ENCODE data around the gene ANKRD12. TPM values are rescaled to one million over a fixed set of nuclear protein-coding genes. Genes with fewer than 3 reads are reported as not detected.

The ANKRD12 gene
- polyA plus RNA-seq, 1 donor (not counting 4 experiments of a cell fraction or from before 2014, with no cell fraction given), result 8.0 TPM

DNA sequence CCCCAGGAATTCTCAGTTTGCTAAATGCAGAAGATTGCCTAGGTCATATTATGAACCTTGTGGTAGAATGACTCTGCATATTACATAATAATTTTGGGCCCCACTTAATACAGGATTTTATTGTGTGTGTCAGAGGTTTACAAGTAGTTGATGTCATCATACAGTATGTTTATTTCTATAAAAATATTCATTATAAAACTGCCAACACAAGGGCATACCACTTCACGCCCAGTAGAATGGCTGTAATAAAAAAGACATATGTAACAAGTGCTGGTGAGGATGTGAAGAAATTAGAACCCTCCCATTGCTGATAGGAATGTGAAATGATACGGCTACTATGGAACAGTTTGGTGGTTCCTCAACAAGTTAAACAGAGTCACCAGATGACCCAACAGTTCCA lies 136.6 kb downstream of the ANKRD12 start:
- Histone ChIP-seq H3K36me3 (ENCODE audit: control insufficient read depth in 2 of 2, extremely low read depth in 1 of 2, insufficient read depth in 2 of 2, low read length in 2 of 2) (no peaks in the 10 kb centered on the region), H3K9me3 (ENCODE audit: control insufficient read depth, low read depth, low read length) (no peaks in the 10 kb centered on the region), H3K27me3 (ENCODE audit: control insufficient read depth, extremely low read depth, insufficient read depth, low read length) (no peaks in the 10 kb centered on the region), H3K4me3 (ENCODE audit: control insufficient read depth in 2 of 3, extremely low read depth in 1 of 3, insufficient read depth in 2 of 3, low read depth in 1 of 3, low read length in 3 of 3) (no peak overlapping the region), H3K27ac (ENCODE audit: control insufficient read depth, insufficient read depth, low read length) (no peak overlapping the region), H3K9me1 (ENCODE audit: control insufficient read depth, extremely low read depth, insufficient read depth, low read length) (no peaks in the 10 kb centered on the region), H3K79me2 (ENCODE audit: control insufficient read depth, insufficient read depth, low read length) (no peaks in the 10 kb centered on the region), H3K4me1 (ENCODE audit: control insufficient read depth, extremely low read depth, insufficient read depth, low read length) (no peaks in the 10 kb centered on the region), H3K4me2 (ENCODE audit: control insufficient read depth, extremely low read depth, insufficient read depth, low read depth, low read length) (no peak overlapping the region), H4K20me1 (ENCODE audit: control insufficient read depth, extremely low read depth, insufficient read depth, low read length) (no peaks in the 10 kb centered on the region), H2AFZ (ENCODE audit: control insufficient read depth, low read length) (no peak overlapping the region), H3K9ac (ENCODE audit: control insufficient read depth, extremely low read depth, insufficient read depth, low read length) (no peak overlapping the region)
- TF ChIP-seq, protein P1, sequence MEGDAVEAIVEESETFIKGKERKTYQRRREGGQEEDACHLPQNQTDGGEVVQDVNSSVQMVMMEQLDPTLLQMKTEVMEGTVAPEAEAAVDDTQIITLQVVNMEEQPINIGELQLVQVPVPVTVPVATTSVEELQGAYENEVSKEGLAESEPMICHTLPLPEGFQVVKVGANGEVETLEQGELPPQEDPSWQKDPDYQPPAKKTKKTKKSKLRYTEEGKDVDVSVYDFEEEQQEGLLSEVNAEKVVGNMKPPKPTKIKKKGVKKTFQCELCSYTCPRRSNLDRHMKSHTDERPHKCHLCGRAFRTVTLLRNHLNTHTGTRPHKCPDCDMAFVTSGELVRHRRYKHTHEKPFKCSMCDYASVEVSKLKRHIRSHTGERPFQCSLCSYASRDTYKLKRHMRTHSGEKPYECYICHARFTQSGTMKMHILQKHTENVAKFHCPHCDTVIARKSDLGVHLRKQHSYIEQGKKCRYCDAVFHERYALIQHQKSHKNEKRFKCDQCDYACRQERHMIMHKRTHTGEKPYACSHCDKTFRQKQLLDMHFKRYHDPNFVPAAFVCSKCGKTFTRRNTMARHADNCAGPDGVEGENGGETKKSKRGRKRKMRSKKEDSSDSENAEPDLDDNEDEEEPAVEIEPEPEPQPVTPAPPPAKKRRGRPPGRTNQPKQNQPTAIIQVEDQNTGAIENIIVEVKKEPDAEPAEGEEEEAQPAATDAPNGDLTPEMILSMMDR (optimal IDR thresholded peaks at IDR 0.05 in 1 of 3, IDR thresholded peaks at IDR 0.05 in 1 of 3, conservative IDR thresholded peaks at IDR 0.05 in 1 of 3; ENCODE audit: extremely low read depth in 1 of 3, insufficient read depth in 2 of 3, low read length in 3 of 3), result no peak
- FAIRE-seq, result no peak
- dilution Hi-C loops (cut with MboI; ENCODE audit: extremely low pct_ligation_motif_present, low sequenced_read_pairs), result no loop called here
- DNase-seq (ENCODE audit: low read depth, low spot score), result no peak

GRCh38 chr18:9275890-9276289 lies 139.3 kb downstream of the ANKRD12 start:
- H3K27me3 ChIP-seq (ENCODE audit: control insufficient read depth, extremely low read depth, insufficient read depth, low read length), result no peaks in the 10 kb centered on the region
- H2AFZ ChIP-seq (ENCODE audit: control insufficient read depth, low read length), result no peak overlapping the region
- no peaks in the 10 kb centered on the region for H4K20me1 ChIP-seq (ENCODE audit: control insufficient read depth, extremely low read depth, insufficient read depth, low read length)
- H3K4me1 ChIP-seq (ENCODE audit: control insufficient read depth, extremely low read depth, insufficient read depth, low read length), result no peaks in the 10 kb centered on the region
- no peaks in the 10 kb centered on the region for H3K36me3 ChIP-seq (ENCODE audit: control insufficient read depth in 2 of 2, extremely low read depth in 1 of 2, insufficient read depth in 2 of 2, low read length in 2 of 2)
- no peak for DNase-seq (ENCODE audit: low read depth, low spot score)
- no peaks in the 10 kb centered on the region for H3K9me3 ChIP-seq (ENCODE audit: control insufficient read depth, low read depth, low read length)
- no peak overlapping the region for H3K9ac ChIP-seq (ENCODE audit: control insufficient read depth, extremely low read depth, insufficient read depth, low read length)
- no peak overlapping the region for H3K4me3 ChIP-seq (ENCODE audit: control insufficient read depth in 2 of 3, extremely low read depth in 1 of 3, insufficient read depth in 2 of 3, low read depth in 1 of 3, low read length in 3 of 3)
- no peak overlapping the region for H3K4me2 ChIP-seq (ENCODE audit: control insufficient read depth, extremely low read depth, insufficient read depth, low read depth, low read length)
- no peaks in the 10 kb centered on the region for H3K9me1 ChIP-seq (ENCODE audit: control insufficient read depth, extremely low read depth, insufficient read depth, low read length)
- no peak for FAIRE-seq
- no peaks in the 10 kb centered on the region for H3K79me2 ChIP-seq (ENCODE audit: control insufficient read depth, insufficient read depth, low read length)
- H3K27ac ChIP-seq (ENCODE audit: control insufficient read depth, insufficient read depth, low read length), result no peak overlapping the region
- dilution Hi-C loops (cut with MboI; ENCODE audit: extremely low pct_ligation_motif_present, low sequenced_read_pairs), result no loop called here
- no peak for TF ChIP-seq EZH2 (IDR thresholded peaks at IDR 0.05; ENCODE audit: low read length)
- TF ChIP-seq, protein P1 (optimal IDR thresholded peaks at IDR 0.05 in 1 of 3, IDR thresholded peaks at IDR 0.05 in 1 of 3, conservative IDR thresholded peaks at IDR 0.05 in 1 of 3; ENCODE audit: extremely low read depth in 1 of 3, insufficient read depth in 2 of 3, low read length in 3 of 3), result no peak
